HG03175 (cell line): ENCODE measurements around the gene TRIM43B.
"Not testable (repeated sequence)": the region's sequence is repeated elsewhere in the genome, so short reads cannot be mapped to it uniquely, and the experiment has no call there.

ENCODE experiments used
- ATAC-seq: cut with Tn5 transposase; IDR thresholded peaks from one replicate; pipeline ENCODE4 v1.9.1; 2021; ENCODE audit warnings: mild to moderate bottlenecking, moderate library complexity; ENCODE audit not compliant: unreplicated experiment

TRIM43B gene

GRCh38 chr2:95434507-95435076 lies 50.0 kb downstream of the TRIM43B start:
- ATAC-seq = not testable (repeated sequence)

- ATAC-seq = not testable (repeated sequence)
Observed at GRCh38 chr2:95433973-95434372, 50.6 kb downstream of the TRIM43B start.

GRCh38 chr2:95433373-95433772 lies 51.2 kb downstream of the TRIM43B start:
- not testable (repeated sequence) for ATAC-seq

GRCh38 chr2:95429748-95430467 lies 54.6 kb downstream of the TRIM43B start:
- ATAC-seq = not testable (repeated sequence)

- not testable (repeated sequence) for ATAC-seq
Observed at GRCh38 chr2:95427196-95427867, 57.2 kb downstream of the TRIM43B start.
